RPMI8226 (cell line): ENCODE measurements around the gene CENPI.
"Not testable (repeated sequence)": the region's sequence is repeated elsewhere in the genome, so short reads cannot be mapped to it uniquely, and the experiment has no call there.

ENCODE experiments used
- DNase-seq: peaks from one replicate; pipeline ENCODE4 v3.0.0-alpha.2; 2015

The CENPI gene

GRCh38 chrX:101097546-101098453 is at the start of gene CENPI:
TSS of gene CENPI (plus strand) at chrX:101098204. CDS start at chrX:101101071, 2,867 bp downstream.
- DNase-seq: peak; percentile 94

GRCh38 chrX:101051153-101051548 is 46.9 kb upstream of the CENPI start:
- DNase-seq: no peak

- DNase-seq: peak; percentile 82
These were observed 46.3 kb upstream of the CENPI start, which contains the start of gene TRMT2B for GRCh38 chrX:101051549-101052302. TSS of gene TRMT2B (minus strand) at chrX:101052111. CDS start at chrX:101042289, 9,822 bp downstream.

GRCh38 chrX:101056551-101056950 is 41.5 kb upstream of the CENPI start:
- DNase-seq: not testable (repeated sequence)

GRCh38 chrX:101057093-101057714 is 40.8 kb upstream of the CENPI start:
- DNase-seq: no peak

GRCh38 chrX:101062176-101062575 is 35.8 kb upstream of the CENPI start:
- no peak for DNase-seq

- DNase-seq: no peak
These were observed 26.4 kb upstream of the CENPI start for GRCh38 chrX:101071582-101071981.

GRCh38 chrX:101078716-101079598 is 19.0 kb upstream of the CENPI start, which contains the start of gene TMEM35A:
TSS of gene TMEM35A (plus strand) at chrX:101078879. CDS start at chrX:101079003, 124 bp downstream.
- DNase-seq: no peak

GRCh38 chrX:101079736-101080270 is 18.2 kb upstream of the CENPI start:
- no peak for DNase-seq

- DNase-seq: no peak
These were observed 17.5 kb upstream of the CENPI start for GRCh38 chrX:101080326-101081124.

GRCh38 chrX:101081231-101081630 is 16.8 kb upstream of the CENPI start:
- DNase-seq: no peak

- DNase-seq: no peak
These were observed 6.2 kb upstream of the CENPI start for GRCh38 chrX:101091817-101092216.

- DNase-seq: no peak
These were observed 10.3 kb downstream of the CENPI start for GRCh38 chrX:101108284-101108683.

GRCh38 chrX:101117701-101118100 is 19.7 kb downstream of the CENPI start:
- peak; percentile 4 for DNase-seq

GRCh38 chrX:101136235-101136634 is 38.2 kb downstream of the CENPI start:
- DNase-seq: no peak
